DOHH2 (cell line): ENCODE results near the gene URB1.

Experiments used
- EZH2phosphoT487 ChIP-seq: fragments of 200-600 bp; sonication (generic); IDR thresholded peaks from 2 replicates; pipeline ENCODE4 v1.6.1; 2017; ENCODE audit warnings: borderline replicate concordance, mild to moderate bottlenecking, antibody characterized with exemption, low read length, moderate library complexity, mixed read lengths
- TF ChIP-seq, protein P1 (sequence below): fragments of 200-600 bp; sonication (generic); IDR thresholded peaks from one replicate; pipeline ENCODE4 v1.5.1; 2014; ENCODE audit warnings: antibody characterized with exemption, mild to moderate bottlenecking, low read depth, low read length; ENCODE audit not compliant: poor library complexity, severe bottlenecking

GRCh38 chr21:32346951-32347350 lies 45.9 kb downstream of the URB1 start:
- TF ChIP-seq, protein P1, sequence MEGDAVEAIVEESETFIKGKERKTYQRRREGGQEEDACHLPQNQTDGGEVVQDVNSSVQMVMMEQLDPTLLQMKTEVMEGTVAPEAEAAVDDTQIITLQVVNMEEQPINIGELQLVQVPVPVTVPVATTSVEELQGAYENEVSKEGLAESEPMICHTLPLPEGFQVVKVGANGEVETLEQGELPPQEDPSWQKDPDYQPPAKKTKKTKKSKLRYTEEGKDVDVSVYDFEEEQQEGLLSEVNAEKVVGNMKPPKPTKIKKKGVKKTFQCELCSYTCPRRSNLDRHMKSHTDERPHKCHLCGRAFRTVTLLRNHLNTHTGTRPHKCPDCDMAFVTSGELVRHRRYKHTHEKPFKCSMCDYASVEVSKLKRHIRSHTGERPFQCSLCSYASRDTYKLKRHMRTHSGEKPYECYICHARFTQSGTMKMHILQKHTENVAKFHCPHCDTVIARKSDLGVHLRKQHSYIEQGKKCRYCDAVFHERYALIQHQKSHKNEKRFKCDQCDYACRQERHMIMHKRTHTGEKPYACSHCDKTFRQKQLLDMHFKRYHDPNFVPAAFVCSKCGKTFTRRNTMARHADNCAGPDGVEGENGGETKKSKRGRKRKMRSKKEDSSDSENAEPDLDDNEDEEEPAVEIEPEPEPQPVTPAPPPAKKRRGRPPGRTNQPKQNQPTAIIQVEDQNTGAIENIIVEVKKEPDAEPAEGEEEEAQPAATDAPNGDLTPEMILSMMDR: no peak
- TF ChIP-seq EZH2phosphoT487: no peak
